ENCODE results near the gene CDH23.

DNA sequence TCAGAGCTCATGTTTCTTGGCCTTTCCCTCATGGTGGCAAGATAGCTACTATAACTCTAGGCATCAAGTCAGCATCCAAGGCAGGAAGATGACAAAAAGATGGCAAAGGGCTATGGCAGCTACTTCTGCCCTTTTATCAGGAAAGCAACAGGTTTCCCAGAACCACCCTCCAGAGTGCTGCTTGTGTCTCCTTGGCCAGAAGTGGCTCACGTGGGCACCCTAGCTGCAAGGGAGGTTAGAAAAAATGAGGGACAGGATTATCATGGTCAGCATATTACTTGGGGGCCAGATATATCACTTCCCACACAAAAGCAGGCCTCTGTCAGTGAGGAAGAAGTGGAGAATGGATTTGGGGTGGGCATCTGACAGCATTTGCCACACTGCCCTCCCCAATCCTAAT is 347.1 kb downstream of the CDH23 start:
- TF ChIP-seq TOX (CRISPR knock-in tag; IDR thresholded peaks at IDR 0.05; ENCODE audit: borderline replicate concordance) (no peak), ZNF70 (CRISPR knock-in tag; IDR thresholded peaks at IDR 0.05) (no peak), ZFP30 (CRISPR knock-in tag; IDR thresholded peaks at IDR 0.05) (no peak), BACH2 (CRISPR knock-in tag; IDR thresholded peaks at IDR 0.05; ENCODE audit: borderline replicate concordance) (no peak), PPARA (CRISPR knock-in tag; IDR thresholded peaks at IDR 0.05; ENCODE audit: borderline replicate concordance) (no peak), RARB (CRISPR knock-in tag; IDR thresholded peaks at IDR 0.05) (no peak)
